ENCODE measurements around the gene CBR3. TPM values are rescaled to one million over a fixed set of nuclear protein-coding genes. Genes with fewer than 3 reads are reported as not detected.

Gene CBR3
- total RNA-seq, 1 experiment from 2014 or later = 1.7 TPM

GRCh38 chr21:36193200-36193599 is 58.3 kb downstream of the CBR3 start:
- Histone ChIP-seq H3K36me3 (ENCODE audit: control insufficient read depth in 1 of 2, insufficient read depth in 2 of 2, low read length in 2 of 2) (no peaks in the 10 kb centered on the region), H3K9me2 (ENCODE audit: insufficient read depth) (no peaks in the 10 kb centered on the region), H3K4me3 (replicated peaks in 1 of 2; ENCODE audit: low read depth in 1 of 2, low read length in 2 of 2) (no peak overlapping the region), H3K27ac (ENCODE audit: low read depth, low read length) (no peak overlapping the region), H3K9me3 (ENCODE audit: control insufficient read depth in 1 of 2, insufficient read depth in 1 of 2, low read depth in 1 of 2, low read length in 2 of 2) (no peaks in the 10 kb centered on the region), H3K9ac (ENCODE audit: low read length) (no peak overlapping the region), H3K27me3 (ENCODE audit: insufficient read depth, low read length) (no peaks in the 10 kb centered on the region), H3K79me2 (ENCODE audit: insufficient read depth, low read length) (no peaks in the 10 kb centered on the region), H4K20me1 (ENCODE audit: insufficient read depth) (no peaks in the 10 kb centered on the region), H2AFZ (ENCODE audit: low read depth, low read length, poor library complexity, severe bottlenecking) (no peak overlapping the region), H3K4me2 (ENCODE audit: low read length) (no peak overlapping the region), H3K4me1 (ENCODE audit: control insufficient read depth in 1 of 2, insufficient read depth in 2 of 2, low read length in 2 of 2) (peaks cover 8 to 19% of the 10 kb centered on the region in 2 experiments; a peak in 3 of 4 replicates)
- no TSS peak for BruUV-seq (replicated peaks)
- ATAC-seq (no peak), DNase-seq (ENCODE audit: low read depth, low spot score) (no peak)
- intact Hi-C loops (cut with micrococcal nuclease) = no loop called here
- POLR2A ChIA-PET = no interaction called here
- RAD21 ChIA-PET (ENCODE audit: low non-redundant PET in 1 of 2, low total read pairs in 2 of 2, uncharacterized antibody in 2 of 2, unreplicated experiment in 2 of 2) = no interaction called here
- TF ChIP-seq POLR2A (IDR thresholded peaks at IDR 0.05; ENCODE audit: borderline replicate concordance, extremely low read depth, insufficient read depth, insufficient read length) = no peak
- TF ChIP-seq SRF (IDR thresholded peaks at IDR 0.05; ENCODE audit: low read depth) = no peak
- no peak for TF ChIP-seq CBX3 (IDR thresholded peaks at IDR 0.05; ENCODE audit: low read depth)
- no peak for TF ChIP-seq CEBPB (IDR thresholded peaks at IDR 0.05; ENCODE audit: low read depth)
- no peak for TF ChIP-seq EGR1 (IDR thresholded peaks at IDR 0.05; ENCODE audit: low read depth)
- CTCF ChIA-PET = no interaction called here

- Histone ChIP-seq H3K4me2 (ENCODE audit: low read length) (no peak overlapping the region), H3K4me1 (ENCODE audit: control insufficient read depth in 1 of 2, insufficient read depth in 2 of 2, low read length in 2 of 2) (peaks cover under 1 to 13% of the 10 kb centered on the region in 2 experiments; a peak in 3 of 4 replicates), H3K4me3 (replicated peaks in 1 of 2; ENCODE audit: low read depth in 1 of 2, low read length in 2 of 2) (no peak overlapping the region), H3K9me3 (ENCODE audit: control insufficient read depth in 1 of 2, insufficient read depth in 1 of 2, low read depth in 1 of 2, low read length in 2 of 2) (no peaks in the 10 kb centered on the region), H3K27me3 (ENCODE audit: insufficient read depth, low read length) (no peaks in the 10 kb centered on the region), H3K9me2 (ENCODE audit: insufficient read depth) (no peaks in the 10 kb centered on the region), H4K20me1 (ENCODE audit: insufficient read depth) (no peaks in the 10 kb centered on the region), H3K79me2 (ENCODE audit: insufficient read depth, low read length) (no peaks in the 10 kb centered on the region), H2AFZ (ENCODE audit: low read depth, low read length, poor library complexity, severe bottlenecking) (no peak overlapping the region), H3K36me3 (ENCODE audit: control insufficient read depth in 1 of 2, insufficient read depth in 2 of 2, low read length in 2 of 2) (no peaks in the 10 kb centered on the region), H3K27ac (ENCODE audit: low read depth, low read length) (no peak overlapping the region), H3K9ac (ENCODE audit: low read length) (no peak overlapping the region)
- DNase-seq (ENCODE audit: low read depth, low spot score) (no peak), ATAC-seq (no peak)
- ChIA-PET RAD21 (ENCODE audit: low non-redundant PET in 1 of 2, low total read pairs in 2 of 2, uncharacterized antibody in 2 of 2, unreplicated experiment in 2 of 2) (no interaction called here), CTCF (no interaction called here), POLR2A (no interaction called here)
- no TSS peak for BruUV-seq (replicated peaks)
- intact Hi-C loops (cut with micrococcal nuclease) = no loop called here
- TF ChIP-seq POLR2A (IDR thresholded peaks at IDR 0.05; ENCODE audit: borderline replicate concordance, extremely low read depth, insufficient read depth, insufficient read length) (no peak), CBX3 (IDR thresholded peaks at IDR 0.05; ENCODE audit: low read depth) (no peak), RAD21 (IDR thresholded peaks at IDR 0.05; ENCODE audit: low read depth) (no peak), MAX (IDR thresholded peaks at IDR 0.05) (no peak), ZFX (IDR thresholded peaks at IDR 0.05) (no peak), SP1 (IDR thresholded peaks at IDR 0.05; ENCODE audit: low read depth) (no peak), SRF (IDR thresholded peaks at IDR 0.05; ENCODE audit: low read depth) (no peak), EZH2phosphoT487 (IDR thresholded peaks at IDR 0.05; ENCODE audit: borderline replicate concordance) (no peak), POLR2AphosphoS5 (IDR thresholded peaks at IDR 0.05; ENCODE audit: low read depth, low read length) (no peak), EZH2 (IDR thresholded peaks at IDR 0.05) (no peak), EGR1 (IDR thresholded peaks at IDR 0.05; ENCODE audit: low read depth) (no peak)
- TF ChIP-seq, protein P1, sequence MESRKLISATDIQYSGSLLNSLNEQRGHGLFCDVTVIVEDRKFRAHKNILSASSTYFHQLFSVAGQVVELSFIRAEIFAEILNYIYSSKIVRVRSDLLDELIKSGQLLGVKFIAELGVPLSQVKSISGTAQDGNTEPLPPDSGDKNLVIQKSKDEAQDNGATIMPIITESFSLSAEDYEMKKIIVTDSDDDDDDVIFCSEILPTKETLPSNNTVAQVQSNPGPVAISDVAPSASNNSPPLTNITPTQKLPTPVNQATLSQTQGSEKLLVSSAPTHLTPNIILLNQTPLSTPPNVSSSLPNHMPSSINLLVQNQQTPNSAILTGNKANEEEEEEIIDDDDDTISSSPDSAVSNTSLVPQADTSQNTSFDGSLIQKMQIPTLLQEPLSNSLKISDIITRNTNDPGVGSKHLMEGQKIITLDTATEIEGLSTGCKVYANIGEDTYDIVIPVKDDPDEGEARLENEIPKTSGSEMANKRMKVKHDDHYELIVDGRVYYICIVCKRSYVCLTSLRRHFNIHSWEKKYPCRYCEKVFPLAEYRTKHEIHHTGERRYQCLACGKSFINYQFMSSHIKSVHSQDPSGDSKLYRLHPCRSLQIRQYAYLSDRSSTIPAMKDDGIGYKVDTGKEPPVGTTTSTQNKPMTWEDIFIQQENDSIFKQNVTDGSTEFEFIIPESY (IDR thresholded peaks at IDR 0.05; ENCODE audit: extremely low read depth, insufficient replicate concordance, low read length) = no peak
Observed at GRCh38 chr21:36194024-36194423, 59.1 kb downstream of the CBR3 start.

All from HCT116 (cell line).